Hepatocyte (in vitro differentiated cells): ENCODE measurements around the gene NANOS3. TPM values are rescaled to one million over a fixed set of nuclear protein-coding genes. Genes with fewer than 3 reads are reported as not detected.

Experiments used
- DNase-seq: peaks from one replicate; pipeline ENCODE4 v3.0.0-alpha.2; 2016; ENCODE audit warnings: low spot score
- H2AFZ ChIP-seq: fragments of 200-600 bp; sonication (generic); 2 replicates; pipeline ENCODE4 v1.6.0; 2016; ENCODE audit warnings: antibody characterized with exemption, mild to moderate bottlenecking
- H3K27ac ChIP-seq: fragments of 200-600 bp; sonication (generic); 2 replicates; pipeline ENCODE4 v1.5.1; 2016; ENCODE audit warnings: mild to moderate bottlenecking
- H3K27me3 ChIP-seq: fragments of 200-600 bp; sonication (generic); 2 replicates; pipeline ENCODE4 v1.6.1; 2016
- H3K36me3 ChIP-seq: fragments of 200-600 bp; sonication (generic); replicated peaks from 2 replicates; pipeline ENCODE4 v1.5.1; 2016; ENCODE audit warnings: low read depth; ENCODE audit not compliant: insufficient read depth
- H3K4me1 ChIP-seq: fragments of 200-600 bp; sonication (generic); 2 replicates; pipeline ENCODE4 v1.5.1; 2016; ENCODE audit warnings: mild to moderate bottlenecking, moderate library complexity; ENCODE audit not compliant: insufficient read depth
- H3K4me2 ChIP-seq: fragments of 200-600 bp; sonication (generic); 2 replicates; pipeline ENCODE4 v1.6.0; 2016
- H3K4me3 ChIP-seq: fragments of 200-600 bp; sonication (generic); 2 replicates; pipeline ENCODE4 v1.5.1; 2016; ENCODE audit warnings: mild to moderate bottlenecking
- H3K79me2 ChIP-seq: fragments of 200-600 bp; sonication (generic); 2 replicates; pipeline ENCODE4 v1.6.0; 2017; ENCODE audit warnings: mild to moderate bottlenecking
- H3K9me2 ChIP-seq: fragments of 200-600 bp; sonication (generic); replicated peaks from 2 replicates; pipeline ENCODE4 v1.6.0; 2017; ENCODE audit warnings: mild to moderate bottlenecking; ENCODE audit not compliant: insufficient read depth
- H3K9me3 ChIP-seq: fragments of 200-600 bp; sonication (generic); 2 replicates; pipeline ENCODE4 v1.5.1; 2016; ENCODE audit warnings: low read depth, mild to moderate bottlenecking
- H4K20me1 ChIP-seq: fragments of 200-600 bp; sonication (generic); 2 replicates; pipeline ENCODE4 v1.6.0; 2016; ENCODE audit warnings: mild to moderate bottlenecking; ENCODE audit not compliant: insufficient read depth, poor library complexity, severe bottlenecking
- CTCF ChIP-seq: fragments of 200-600 bp; sonication (generic); IDR thresholded peaks from 2 replicates; pipeline ENCODE4 v1.5.1; 2016; ENCODE audit warnings: antibody characterized with exemption, mild to moderate bottlenecking; ENCODE audit not compliant: poor library complexity
- EZH2 ChIP-seq: fragments of 200-600 bp; sonication (generic); IDR thresholded peaks from 2 replicates; pipeline ENCODE4 v1.6.1; 2016; ENCODE audit warnings: antibody characterized with exemption, mild to moderate bottlenecking, borderline replicate concordance
- EZH2phosphoT487 ChIP-seq: fragments of 200-600 bp; sonication (generic); IDR thresholded peaks from one replicate; pipeline ENCODE4 v1.6.1; 2018; ENCODE audit warnings: antibody characterized with exemption, mild to moderate bottlenecking, low read depth, moderate library complexity; ENCODE audit not compliant: unreplicated experiment, severe bottlenecking
- WGBS: methylation state at CpG from one replicate; pipeline ENCODE4 v1.1.6; 2016; ENCODE audit warnings: low lambda C conversion rate; ENCODE audit errors: missing lambda C conversion rate; 5-methylcytosine and 5-hydroxymethylcytosine counted together
- polyA plus RNA-seq: library from polyadenylated mRNA; unstranded; fragments of >200 nt; fragmentation: Nextera tagmentation; extraction: Ambion mirVana; gene quantifications from 2 replicates; pipeline ENCODE4 v1.2.1, GENCODE V29; 2016
- total RNA-seq: library from RNA; depleted of rRNA; stranded (reverse); fragments of >200 nt; gene quantifications from 2 replicates; pipeline ENCODE4 v1.2.3, GENCODE V29; 2014

Gene NANOS3
- total and polyA plus RNA-seq, 2 experiments from 2014 or later = 0.60 to 2.1 TPM

GRCh38 chr19:13839938-13840304 is 37.0 kb upstream of the NANOS3 start:
- Histone ChIP-seq H3K4me1 (peaks cover 49% of the 10 kb centered on the region), H3K36me3 (no peaks in the 10 kb centered on the region), H2AFZ (no peak overlapping the region), H3K4me3 (no peak overlapping the region), H3K9me3 (no peaks in the 10 kb centered on the region), H3K27me3 (no peaks in the 10 kb centered on the region), H3K9me2 (no peaks in the 10 kb centered on the region), H3K79me2 (peaks cover 70% of the 10 kb centered on the region), H4K20me1 (peaks cover 72% of the 10 kb centered on the region), H3K4me2 (peak overlapping the region; percentile 91), H3K27ac (peak overlapping the region; percentile 94)
- WGBS = 78% methylated on average over 5 of the region's 6 CpGs
- DNase-seq = no peak
- no peak for TF ChIP-seq EZH2phosphoT487
- TF ChIP-seq CTCF = no peak
- TF ChIP-seq EZH2 = no peak

GRCh38 chr19:13840305-13841085 is 36.4 kb upstream of the NANOS3 start:
- H3K27ac ChIP-seq = peak overlapping the region; percentile 94
- TF ChIP-seq EZH2phosphoT487 (no peak), CTCF (no peak), EZH2 (no peak)
- peak overlapping the region; percentile 98 for H3K4me3 ChIP-seq
- H3K4me2 ChIP-seq = peak overlapping the region; percentile 91
- H3K9me3 ChIP-seq = no peaks in the 10 kb centered on the region
- H3K9me2 ChIP-seq = no peaks in the 10 kb centered on the region
- 87% methylated on average over 23 of the region's 23 CpGs for WGBS
- H3K79me2 ChIP-seq = peaks cover 70% of the 10 kb centered on the region
- H4K20me1 ChIP-seq = peaks cover 68% of the 10 kb centered on the region
- H2AFZ ChIP-seq = no peak overlapping the region
- H3K36me3 ChIP-seq = no peaks in the 10 kb centered on the region
- no peaks in the 10 kb centered on the region for H3K27me3 ChIP-seq
- peak; percentile 28 for DNase-seq
- H3K4me1 ChIP-seq = peaks cover 49% of the 10 kb centered on the region

GRCh38 chr19:13841086-13841961 is 35.6 kb upstream of the NANOS3 start:
- no peaks in the 10 kb centered on the region for H3K36me3 ChIP-seq
- peaks cover 67% of the 10 kb centered on the region for H3K79me2 ChIP-seq
- peaks cover 61% of the 10 kb centered on the region for H4K20me1 ChIP-seq
- no peaks in the 10 kb centered on the region for H3K9me3 ChIP-seq
- peaks cover 55% of the 10 kb centered on the region for H3K4me1 ChIP-seq
- TF ChIP-seq CTCF (no peak), EZH2 (no peak), EZH2phosphoT487 (no peak)
- peak overlapping the region; percentile 98 for H3K4me3 ChIP-seq
- 66% methylated on average over 26 of the region's 26 CpGs for WGBS
- DNase-seq = peak; percentile 35
- peak overlapping the region; percentile 91 for H3K4me2 ChIP-seq
- no peaks in the 10 kb centered on the region for H3K27me3 ChIP-seq
- no peaks in the 10 kb centered on the region for H3K9me2 ChIP-seq
- peak overlapping the region; percentile 94 for H3K27ac ChIP-seq
- no peak overlapping the region for H2AFZ ChIP-seq
